Breast epithelium (tissue), 4 donors: ENCODE data around the gene GOLGA6A. TPM values are rescaled to one million over a fixed set of nuclear protein-coding genes. Genes with fewer than 3 reads are reported as not detected.
A peak's percentile ranks its signal among the peaks of the same experiment; 100 is the strongest.

Experiments used
- DNase-seq, 2 donors: peaks; one replicate each; pipeline ENCODE4 v3.0.0-alpha.2; 2019; ENCODE audit warnings: low spot score in 2 of 2
- H3K27ac ChIP-seq, 2 donors: fragments of 200-600 bp; sonication (generic) in 1 of 2; one replicate each; pipeline ENCODE4 v1.5.1; 2016 to 2019; ENCODE audit warnings: mild to moderate bottlenecking in 1 of 2
- H3K27me3 ChIP-seq, 2 donors: fragments of 200-600 bp; sonication (generic) in 1 of 2; one replicate each; pipeline versions ENCODE4 v1.5.1 to v1.6.0; 2017 to 2019; ENCODE audit warnings: control low read depth in 1 of 2, mild to moderate bottlenecking in 1 of 2
- H3K36me3 ChIP-seq: fragments of 200-600 bp; one replicate; pipeline ENCODE4 v1.5.1; 2019
- H3K4me1 ChIP-seq, 2 donors: fragments of 200-600 bp; sonication (generic); one replicate each; pipeline ENCODE4 v1.5.1; 2016 to 2019; ENCODE audit warnings: control low read depth in 1 of 2
- H3K4me3 ChIP-seq, 3 donors: fragments of 200-600 bp; sonication (generic); 1 replicate in 2 of 3; 2 replicates in 1 of 3; pipeline ENCODE4 v1.5.1; 2016 to 2019; ENCODE audit warnings: mild to moderate bottlenecking in 3 of 3, moderate library complexity in 2 of 3
- H3K9me3 ChIP-seq, 2 donors: fragments of 200-600 bp; sonication (generic) in 1 of 2; one replicate each; pipeline ENCODE4 v1.5.1; 2016 to 2019; ENCODE audit warnings: control low read depth in 1 of 2
- CTCF ChIP-seq, 3 donors: fragments of 450-650 bp; IDR thresholded peaks; one replicate each; pipeline ENCODE4 v1.5.1; 2016 to 2017; ENCODE audit warnings: antibody characterized with exemption in 3 of 3, mild to moderate bottlenecking in 3 of 3, moderate library complexity in 3 of 3
- POLR2A ChIP-seq: fragments of 450-650 bp; IDR thresholded peaks from one replicate; pipeline ENCODE4 v1.6.1; 2016; ENCODE audit warnings: antibody characterized with exemption, mild to moderate bottlenecking, moderate library complexity
- POLR2AphosphoS5 ChIP-seq, 3 donors: sonication (generic); formaldehyde crosslinking; IDR thresholded peaks; one replicate each; pipeline ENCODE4 v1.6.1; 2017; ENCODE audit warnings: antibody characterized with exemption in 3 of 3
- intact Hi-C: fragments of 100-400 bp; cut with DNase I; formaldehyde crosslinking; loops from one replicate; pipeline ENCODE4 v1.15.1; 2023; ENCODE audit warnings: low total_unique reads
- total RNA-seq, 3 donors: library from RNA; depleted of rRNA; stranded (reverse); fragments of >200 nt; gene quantifications; one replicate each; pipeline ENCODE4 v1.1.0, GENCODE V29; 2016

GOLGA6A gene
- total RNA-seq, 3 donors from 2014 or later, result 1.0 TPM; not detected in 2

GRCh38 chr15:74129586-74130154 is 47.3 kb upstream of the GOLGA6A start:
- intact Hi-C loops, result loop anchor here (5.0 kb wide), 2 partner anchors 113 to 173 kb away; no protein-coding TSS in a partner anchor
- peaks cover 7 to 16% of the 10 kb centered on the region in 2 donors for H3K4me1 ChIP-seq
- TF ChIP-seq CTCF (IDR thresholded peaks at IDR 0.05) (no peak), POLR2A (no peak), POLR2AphosphoS5 (IDR thresholded peaks at IDR 0.05) (no peak)
- DNase-seq, result no peak
- no peak overlapping the region for H3K27ac ChIP-seq
- H3K27me3 ChIP-seq, result peaks cover 3 to 71% of the 10 kb centered on the region in 2 donors
- peaks cover 10 to 20% of the 10 kb centered on the region in 2 donors for H3K9me3 ChIP-seq
- H3K4me3 ChIP-seq, result peak overlapping the region; percentile 31 to 66 (median 45)
- no peaks in the 10 kb centered on the region for H3K36me3 ChIP-seq

GRCh38 chr15:74128785-74129585 is 46.6 kb upstream of the GOLGA6A start:
- no peak for TF ChIP-seq POLR2AphosphoS5 (IDR thresholded peaks at IDR 0.05)
- no peak for TF ChIP-seq CTCF (IDR thresholded peaks at IDR 0.05)
- no peak for TF ChIP-seq POLR2A
- peak overlapping the region in 1 of 2 donors; percentile 25 for H3K27ac ChIP-seq
- no peak for DNase-seq
- no peaks in the 10 kb centered on the region for H3K36me3 ChIP-seq
- peaks cover 7 to 16% of the 10 kb centered on the region in 2 donors for H3K4me1 ChIP-seq
- intact Hi-C loops, result loop anchor here (5.0 kb wide), 2 partner anchors 113 to 173 kb away; no protein-coding TSS in a partner anchor
- peak overlapping the region; percentile 31 to 66 (median 45) for H3K4me3 ChIP-seq
- H3K27me3 ChIP-seq, result peaks cover 3 to 64% of the 10 kb centered on the region in 2 donors
- peaks cover 10 to 15% of the 10 kb centered on the region in 2 donors for H3K9me3 ChIP-seq

- TF ChIP-seq CTCF (IDR thresholded peaks at IDR 0.05), result no peak
- no peak for TF ChIP-seq POLR2AphosphoS5 (IDR thresholded peaks at IDR 0.05)
- no peak for TF ChIP-seq POLR2A
- peak overlapping the region in 1 of 2 donors; percentile 33 for H3K27ac ChIP-seq
- no peaks in the 10 kb centered on the region for H3K36me3 ChIP-seq
- peak overlapping the region; percentile 31 to 66 (median 45) for H3K4me3 ChIP-seq
- H3K27me3 ChIP-seq, result peaks cover 3 to 56% of the 10 kb centered on the region in 2 donors
- intact Hi-C loops, result loop anchor here (5.0 kb wide), 2 partner anchors 114 to 174 kb away; no protein-coding TSS in a partner anchor
- peaks cover 7 to 16% of the 10 kb centered on the region in 2 donors for H3K4me1 ChIP-seq
- peaks cover 8 to 9% of the 10 kb centered on the region in 2 donors for H3K9me3 ChIP-seq
- no peak for DNase-seq
These were observed 45.8 kb upstream of the GOLGA6A start for GRCh38 chr15:74127954-74128784.

GRCh38 chr15:74127255-74127953 is 45.1 kb upstream of the GOLGA6A start:
- Histone ChIP-seq H3K27ac (peak overlapping the region in 1 of 2 donors; percentile 33), H3K27me3 (peaks cover 3 to 49% of the 10 kb centered on the region in 2 donors), H3K36me3 (no peaks in the 10 kb centered on the region), H3K4me1 (peaks cover 7 to 16% of the 10 kb centered on the region in 2 donors), H3K9me3 (peaks cover 0 to 1% of the 10 kb centered on the region in 2 donors), H3K4me3 (peak overlapping the region; percentile 31 to 66 (median 45))
- intact Hi-C loops, result loop anchor here (5.0 kb wide), 2 partner anchors 115 to 175 kb away; no protein-coding TSS in a partner anchor
- TF ChIP-seq POLR2AphosphoS5 (IDR thresholded peaks at IDR 0.05) (peak in 1 of 3 donors; percentile 22), CTCF (IDR thresholded peaks at IDR 0.05) (peak; percentile 93 to 94 (median 93)), POLR2A (no peak)
- DNase-seq, result peak; percentile 84 to 90
